Measurements from ENCODE around the gene PLA2G4D. TPM values are rescaled to one million over a fixed set of nuclear protein-coding genes. Genes with fewer than 3 reads are reported as not detected.

Gene PLA2G4D
- total RNA-seq, 1 experiment from 2014 or later: not detected

- POLR2A ChIA-PET (ENCODE audit: low non-redundant PET): no interaction called here
- no peak overlapping the region for H3K4me3 ChIP-seq (ENCODE audit: low read depth, low read length, poor library complexity, severe bottlenecking)
- no peak for DNase-seq (ENCODE audit: low spot score)
Observed at GRCh38 chr15:42082141-42082540, 12.2 kb downstream of the PLA2G4D start.

GRCh38 chr15:42080919-42081830 is 13.2 kb downstream of the PLA2G4D start:
- no peak overlapping the region for H3K27ac ChIP-seq (ENCODE audit: low read depth, low read length, poor library complexity, severe bottlenecking)
- DNase-seq (ENCODE audit: low spot score): no peak
- BruUV-seq (replicated peaks): no TSS peak
- no peak overlapping the region for H3K4me3 ChIP-seq (ENCODE audit: low read depth, low read length, poor library complexity, severe bottlenecking)
- no peaks in the 10 kb centered on the region for H3K36me3 ChIP-seq (ENCODE audit: insufficient read depth, low read length, poor library complexity, severe bottlenecking)
- ChIA-PET POLR2A (ENCODE audit: low non-redundant PET) (no interaction called here), CTCF (interaction anchor here (1.0 kb wide), 1 partner anchor 18 kb away, joined by 3 read pairs; no protein-coding TSS in a partner anchor)
- no peak for TF ChIP-seq EZH2 (IDR thresholded peaks at IDR 0.05; ENCODE audit: borderline replicate concordance, low read depth, low read length, poor library complexity, severe bottlenecking)
- peaks cover 11% of the 10 kb centered on the region for H3K4me1 ChIP-seq (ENCODE audit: insufficient read depth, low read length, poor library complexity, severe bottlenecking)
- H3K27me3 ChIP-seq (replicated peaks; ENCODE audit: insufficient read depth, low read depth, low read length, poor library complexity): no peaks in the 10 kb centered on the region
- no peaks in the 10 kb centered on the region for H3K9me3 ChIP-seq (ENCODE audit: low read depth, low read length, poor library complexity, severe bottlenecking)
- intact Hi-C loops (cut with micrococcal nuclease; ENCODE audit: unreplicated experiment): loop anchor here (5.0 to 10.0 kb wide), 2 partner anchors 51 to 304 kb away; no protein-coding TSS in a partner anchor

More at GRCh38 chr15:42082141-42082540, 12.2 kb downstream of the PLA2G4D start:
- CTCF ChIA-PET: no interaction called here
- H3K27ac ChIP-seq (ENCODE audit: low read depth, low read length, poor library complexity, severe bottlenecking): no peak overlapping the region
- H3K36me3 ChIP-seq (ENCODE audit: insufficient read depth, low read length, poor library complexity, severe bottlenecking): no peaks in the 10 kb centered on the region
- H3K4me1 ChIP-seq (ENCODE audit: insufficient read depth, low read length, poor library complexity, severe bottlenecking): peaks cover 11% of the 10 kb centered on the region
- TF ChIP-seq CTCF (conservative IDR thresholded peaks at IDR 0.05; ENCODE audit: low read depth, low read length) (no peak), EZH2 (IDR thresholded peaks at IDR 0.05; ENCODE audit: borderline replicate concordance, low read depth, low read length, poor library complexity, severe bottlenecking) (no peak)
- H3K27me3 ChIP-seq (replicated peaks; ENCODE audit: insufficient read depth, low read depth, low read length, poor library complexity): no peaks in the 10 kb centered on the region
- no TSS peak for BruUV-seq (replicated peaks)
- no peaks in the 10 kb centered on the region for H3K9me3 ChIP-seq (ENCODE audit: low read depth, low read length, poor library complexity, severe bottlenecking)
- intact Hi-C loops (cut with micrococcal nuclease; ENCODE audit: unreplicated experiment): loop anchor here (5.0 to 10.0 kb wide), 2 partner anchors 50 to 303 kb away; no protein-coding TSS in a partner anchor

- intact Hi-C loops (cut with micrococcal nuclease; ENCODE audit: unreplicated experiment): loop anchor here (5.0 to 10.0 kb wide), 2 partner anchors 52 to 304 kb away; no protein-coding TSS in a partner anchor
- Histone ChIP-seq H3K4me1 (ENCODE audit: insufficient read depth, low read length, poor library complexity, severe bottlenecking) (peaks cover 11% of the 10 kb centered on the region), H3K27me3 (replicated peaks; ENCODE audit: insufficient read depth, low read depth, low read length, poor library complexity) (no peaks in the 10 kb centered on the region), H3K27ac (ENCODE audit: low read depth, low read length, poor library complexity, severe bottlenecking) (no peak overlapping the region), H3K4me3 (ENCODE audit: low read depth, low read length, poor library complexity, severe bottlenecking) (no peak overlapping the region), H3K9me3 (ENCODE audit: low read depth, low read length, poor library complexity, severe bottlenecking) (no peaks in the 10 kb centered on the region), H3K36me3 (ENCODE audit: insufficient read depth, low read length, poor library complexity, severe bottlenecking) (no peaks in the 10 kb centered on the region)
- ChIA-PET POLR2A (ENCODE audit: low non-redundant PET) (no interaction called here), CTCF (interaction anchor here (0.5 to 1.0 kb wide), 2 partner anchors 13 to 17 kb away, joined by 3 to 4 read pairs; no protein-coding TSS in a partner anchor)
- no peak for DNase-seq (ENCODE audit: low spot score)
- BruUV-seq (replicated peaks): no TSS peak
- TF ChIP-seq EZH2 (IDR thresholded peaks at IDR 0.05; ENCODE audit: borderline replicate concordance, low read depth, low read length, poor library complexity, severe bottlenecking): no peak
Observed at GRCh38 chr15:42080186-42080918, 14.0 kb downstream of the PLA2G4D start.

GRCh38 chr15:42079401-42079908 is 14.9 kb downstream of the PLA2G4D start:
- H3K36me3 ChIP-seq (ENCODE audit: insufficient read depth, low read length, poor library complexity, severe bottlenecking): no peaks in the 10 kb centered on the region
- no peaks in the 10 kb centered on the region for H3K9me3 ChIP-seq (ENCODE audit: low read depth, low read length, poor library complexity, severe bottlenecking)
- POLR2A ChIA-PET (ENCODE audit: low non-redundant PET): no interaction called here
- no peak for DNase-seq (ENCODE audit: low spot score)
- BruUV-seq (replicated peaks): no TSS peak
- no peak overlapping the region for H3K4me3 ChIP-seq (ENCODE audit: low read depth, low read length, poor library complexity, severe bottlenecking)
- TF ChIP-seq EZH2 (IDR thresholded peaks at IDR 0.05; ENCODE audit: borderline replicate concordance, low read depth, low read length, poor library complexity, severe bottlenecking): no peak
- H3K27me3 ChIP-seq (replicated peaks; ENCODE audit: insufficient read depth, low read depth, low read length, poor library complexity): no peaks in the 10 kb centered on the region
- intact Hi-C loops (cut with micrococcal nuclease; ENCODE audit: unreplicated experiment): no loop called here
- CTCF ChIA-PET: no interaction called here
- H3K4me1 ChIP-seq (ENCODE audit: insufficient read depth, low read length, poor library complexity, severe bottlenecking): peaks cover 11% of the 10 kb centered on the region
- no peak overlapping the region for H3K27ac ChIP-seq (ENCODE audit: low read depth, low read length, poor library complexity, severe bottlenecking)

Measured in A673 (cell line).